NK-92 (cell line): ENCODE measurements around the gene ELF5.

Experiments used
- DNase-seq: peaks from one replicate; lab custom pipeline; 2025; ENCODE audit not compliant: unreplicated experiment; lab: John Stamatoyannopoulos, UW

The ELF5 gene

DNA sequence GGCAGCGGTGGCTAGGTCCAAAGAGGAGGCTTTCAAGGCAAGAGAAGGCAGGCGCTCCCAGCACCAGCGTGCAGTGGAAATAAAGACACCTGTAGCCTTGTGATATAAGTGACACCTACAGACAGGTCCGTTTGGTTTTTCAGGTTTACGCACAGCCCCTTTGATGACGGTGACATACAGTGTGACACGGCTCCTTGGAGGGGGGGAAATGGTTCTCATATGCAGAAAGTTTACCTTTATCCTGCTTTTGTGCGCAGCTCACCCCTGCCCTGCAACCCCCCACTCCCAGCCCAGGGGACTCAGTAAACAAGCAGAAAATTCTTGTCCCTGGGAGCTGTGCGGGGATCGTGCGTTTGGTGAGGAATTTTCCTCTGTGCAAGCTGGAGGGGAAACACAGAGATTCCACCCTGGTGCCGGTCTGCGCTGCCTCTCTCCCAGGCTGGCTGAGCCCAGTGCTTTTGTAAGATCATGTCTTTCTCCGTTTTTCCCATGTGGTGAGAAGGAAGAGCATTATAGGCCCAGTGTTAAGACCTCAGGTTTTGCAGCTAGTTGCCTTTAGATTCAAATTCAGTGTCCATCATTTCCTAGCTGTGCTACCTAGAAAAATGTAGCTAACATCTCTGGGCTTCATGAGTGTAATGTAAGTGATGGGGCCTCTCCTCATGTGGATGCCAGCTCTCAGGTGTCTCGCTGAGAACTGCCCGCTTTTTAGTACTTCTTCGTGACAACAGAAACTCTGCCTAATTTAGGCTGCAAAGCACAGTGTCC, at the start of gene ELF5:
TSS of gene ELF5 (minus strand) at position 113 of the 768 bp plus-strand sequence. CDS start 8,045 bp downstream, outside the sequence.
- DNase-seq: no peak

DNA sequence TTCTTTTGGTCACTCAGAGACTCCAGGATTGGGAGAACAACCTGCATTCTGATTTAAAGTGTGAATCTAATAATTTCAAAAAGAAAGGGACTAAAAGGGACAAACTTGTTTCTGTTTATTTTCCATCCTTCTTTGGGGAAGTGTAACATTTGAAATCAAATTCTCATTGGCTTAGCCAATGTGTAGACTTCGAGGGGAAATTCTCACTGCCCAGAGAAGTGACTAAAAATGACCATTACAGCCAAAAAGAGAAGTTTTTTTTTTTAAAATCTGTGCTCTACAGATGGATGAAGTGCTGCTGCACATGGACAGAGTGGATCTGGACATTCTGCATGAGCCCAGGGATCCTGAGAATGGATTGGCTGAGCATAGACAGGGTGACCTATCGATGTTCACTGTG, 49.4 kb upstream of the ELF5 start:
- no peak for DNase-seq

DNA sequence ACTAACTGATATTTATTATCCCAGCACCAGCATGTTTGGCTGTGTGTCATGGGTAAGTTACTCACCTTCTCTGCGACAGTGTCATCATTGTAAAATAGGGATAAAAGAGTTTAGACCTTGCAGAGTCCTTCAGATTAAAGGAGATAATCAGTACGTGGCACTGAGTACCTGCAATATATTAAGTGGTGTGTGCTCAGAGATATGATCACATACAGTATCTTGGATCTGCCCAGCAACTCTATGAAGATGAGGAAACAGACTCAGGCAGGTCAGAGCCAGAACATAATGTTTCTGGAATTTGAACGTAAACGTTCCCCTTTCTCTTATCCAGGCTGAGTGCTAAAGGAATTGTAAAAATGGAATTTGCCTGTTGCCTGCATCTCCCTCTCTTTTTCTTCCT, 46.9 kb upstream of the ELF5 start:
- no peak for DNase-seq

DNA sequence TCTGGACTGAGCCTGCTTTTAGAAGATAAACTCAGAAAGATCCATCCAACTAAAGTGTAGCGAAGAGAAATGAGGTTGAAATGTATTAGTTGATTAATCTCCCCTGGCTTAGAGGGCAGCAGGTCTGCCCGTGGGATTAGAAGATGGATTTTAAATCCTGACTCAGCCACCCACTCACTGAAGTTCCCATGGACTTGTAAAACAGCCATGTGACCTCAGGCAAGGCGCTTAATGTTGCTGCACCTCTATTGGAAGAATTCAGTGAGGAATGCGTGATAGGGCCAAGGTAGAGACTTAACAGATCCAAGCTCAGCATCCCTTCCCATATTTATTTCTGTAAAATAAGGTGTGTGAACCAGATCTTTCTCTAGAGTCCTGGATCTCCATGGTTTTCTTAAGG, 45.1 kb upstream of the ELF5 start:
- DNase-seq: no peak

DNA sequence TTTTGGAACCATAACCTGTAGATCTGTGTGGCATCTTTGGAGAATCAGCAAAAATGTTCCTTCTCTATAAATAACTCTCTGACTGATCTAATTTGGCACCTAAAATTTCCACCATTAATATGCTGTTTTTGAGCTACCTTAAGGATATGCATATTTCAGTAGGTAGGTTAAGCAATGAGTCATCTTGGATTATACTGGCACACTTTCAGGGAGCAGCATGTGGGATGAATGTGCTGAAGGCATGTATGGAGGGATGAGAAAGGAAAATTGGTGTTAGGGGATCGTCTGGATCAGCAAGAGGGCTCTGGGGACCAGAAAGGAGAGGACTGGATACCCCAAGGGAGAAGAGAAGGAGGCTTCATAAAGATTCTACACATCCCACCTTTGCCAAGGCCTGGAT, 44.6 kb upstream of the ELF5 start:
- no peak for DNase-seq

DNA sequence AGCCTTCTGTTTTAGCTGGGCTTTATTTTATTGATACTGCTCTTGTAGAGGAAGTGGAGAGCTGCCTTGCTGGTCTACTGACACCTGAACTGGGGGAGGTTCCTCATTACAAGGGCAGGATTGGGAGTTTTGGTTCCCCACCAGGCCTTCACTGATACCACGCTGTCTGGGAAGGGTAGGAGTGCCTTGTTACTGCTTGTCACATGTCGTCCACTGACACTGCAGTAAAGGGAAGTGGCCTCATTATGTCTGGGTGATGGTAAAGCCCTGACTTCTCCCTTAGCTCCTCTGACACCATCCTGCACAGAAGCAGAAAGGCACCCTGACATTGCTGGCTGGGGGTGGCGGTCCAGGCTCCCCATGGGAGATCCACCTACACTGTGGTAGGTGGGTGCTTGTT, 38.7 kb upstream of the ELF5 start:
- no peak for DNase-seq

DNA sequence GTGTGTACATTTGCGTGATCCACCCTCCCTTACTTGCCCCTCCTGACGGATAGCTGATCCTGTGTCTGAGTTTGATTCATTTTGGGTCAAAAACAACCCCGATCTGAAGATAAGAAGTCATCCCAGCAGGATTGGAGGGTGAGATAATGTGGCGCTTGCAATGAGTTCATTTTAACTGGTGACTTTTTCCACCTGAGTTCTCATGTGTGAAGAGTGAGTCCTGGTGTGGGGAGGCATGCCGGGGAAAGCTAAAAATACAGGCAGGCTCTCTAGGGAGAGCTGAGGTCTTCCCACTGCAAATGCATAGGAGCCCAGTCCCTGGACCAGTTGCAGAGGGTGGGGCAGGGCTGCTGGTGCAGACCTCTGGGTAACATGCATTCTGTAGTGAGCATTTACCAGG, 35.7 kb upstream of the ELF5 start:
- no peak for DNase-seq

DNA sequence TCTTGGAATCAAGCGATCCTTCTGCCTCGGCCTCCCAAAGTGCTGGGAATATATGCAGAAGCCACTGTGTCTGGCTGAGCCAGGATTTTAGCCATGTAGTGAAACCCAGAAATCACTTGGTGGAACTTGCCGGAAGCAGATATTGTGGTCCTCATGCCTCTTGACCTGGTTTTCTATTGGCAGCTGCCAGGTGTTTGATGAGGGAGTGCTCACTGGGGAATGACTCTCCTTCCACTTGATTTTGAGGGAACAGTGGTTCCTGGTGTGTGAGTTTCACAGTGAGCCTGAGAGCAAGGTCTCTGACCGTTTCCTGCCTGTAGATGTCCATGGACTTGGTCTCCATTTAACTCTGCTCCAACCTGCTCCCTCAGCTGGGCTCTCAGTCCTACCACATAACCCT, 34.7 kb upstream of the ELF5 start:
- DNase-seq: no peak

DNA sequence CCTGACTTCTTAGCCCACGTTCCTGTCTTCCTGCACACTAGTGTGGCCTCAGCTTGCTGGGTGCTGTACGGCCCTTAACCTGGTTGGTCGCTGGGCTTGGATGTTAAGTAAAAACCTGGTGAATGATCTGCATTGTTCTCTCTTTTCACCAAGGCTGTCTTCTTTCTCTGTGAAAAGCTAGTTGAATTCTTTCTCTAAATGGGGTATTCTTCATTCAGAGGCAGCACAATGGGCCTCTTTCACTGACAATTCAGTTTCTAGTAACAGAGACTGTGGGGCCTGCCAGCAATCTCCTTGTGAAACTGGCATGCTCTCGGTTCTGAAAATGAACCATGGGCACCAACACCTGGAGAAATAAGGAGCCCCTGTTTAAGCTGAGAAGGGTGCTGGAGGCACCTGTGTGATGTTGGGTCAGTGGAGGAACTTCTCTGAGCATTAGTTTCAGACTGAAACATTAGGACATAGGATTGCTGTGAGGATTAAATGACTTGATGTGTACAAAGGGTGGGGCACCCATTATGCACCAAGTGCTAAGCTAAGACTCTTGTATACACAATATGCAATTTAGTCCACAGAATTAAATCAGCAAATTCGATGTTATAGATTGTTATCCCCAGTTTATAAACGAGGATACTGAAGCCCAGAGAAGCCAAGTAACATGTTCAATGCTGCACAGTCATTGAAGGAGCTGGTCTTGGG, 33.1 kb upstream of the ELF5 start:
- DNase-seq: no peak

DNA sequence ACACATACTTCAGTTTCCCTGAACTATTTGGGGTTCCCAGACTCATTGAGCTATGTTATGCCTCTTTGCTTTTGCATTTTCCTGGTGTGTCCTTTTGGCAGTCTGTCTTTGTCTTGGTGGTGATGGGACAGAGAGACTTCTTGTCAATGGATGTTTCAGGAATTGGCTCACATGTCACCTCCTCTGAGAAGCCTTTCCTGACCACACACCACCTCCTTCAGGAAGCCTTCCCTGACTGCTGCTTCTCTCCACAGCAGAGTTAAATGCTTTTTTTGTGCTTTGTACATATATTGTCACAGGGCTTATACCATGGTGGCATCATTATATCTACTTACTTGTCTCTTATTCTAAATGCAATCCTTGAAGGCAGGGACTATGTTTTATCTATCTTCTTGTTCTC, 28.5 kb upstream of the ELF5 start:
- DNase-seq: no peak

GRCh38 chr11:34540870-34541269, 27.3 kb upstream of the ELF5 start:
- DNase-seq: no peak

DNA sequence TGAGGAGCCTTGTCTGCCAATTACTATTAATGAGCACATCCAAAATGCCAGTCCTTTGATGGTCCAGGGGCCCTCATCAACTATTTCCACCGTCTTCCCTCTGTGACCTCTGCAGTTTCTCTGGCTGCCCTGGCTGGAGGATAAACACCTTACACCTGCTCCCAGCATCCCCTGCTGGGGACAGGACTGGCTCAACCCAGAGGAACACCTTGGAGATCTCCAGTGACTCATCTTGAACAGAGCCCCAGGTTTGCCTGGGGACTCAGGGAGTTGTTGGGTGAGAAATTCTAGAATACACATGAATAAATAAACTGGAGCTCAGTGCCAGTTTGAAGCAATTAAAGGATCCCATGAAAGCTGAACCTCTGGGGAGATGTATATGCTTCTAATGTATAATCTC, 24.0 kb upstream of the ELF5 start:
- DNase-seq: no peak

DNA sequence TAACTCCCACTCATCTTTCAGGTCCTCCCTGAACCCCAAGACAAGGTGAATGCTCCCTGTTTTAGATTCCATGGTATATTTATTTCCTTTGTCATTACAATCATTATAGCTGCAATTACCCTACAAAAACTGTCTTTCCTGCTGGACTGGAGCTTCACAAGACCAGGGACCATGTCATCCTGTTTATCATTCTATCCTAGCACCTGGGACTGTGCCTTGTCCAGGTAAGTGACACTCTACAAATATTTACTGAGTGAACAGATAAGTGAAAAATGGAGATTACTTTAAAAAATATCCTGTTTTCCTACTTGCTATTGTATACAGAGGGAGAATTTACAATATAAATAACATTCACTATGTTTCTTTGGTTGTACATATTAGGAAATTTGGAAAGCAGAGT, 22.5 kb upstream of the ELF5 start:
- no peak for DNase-seq

DNA sequence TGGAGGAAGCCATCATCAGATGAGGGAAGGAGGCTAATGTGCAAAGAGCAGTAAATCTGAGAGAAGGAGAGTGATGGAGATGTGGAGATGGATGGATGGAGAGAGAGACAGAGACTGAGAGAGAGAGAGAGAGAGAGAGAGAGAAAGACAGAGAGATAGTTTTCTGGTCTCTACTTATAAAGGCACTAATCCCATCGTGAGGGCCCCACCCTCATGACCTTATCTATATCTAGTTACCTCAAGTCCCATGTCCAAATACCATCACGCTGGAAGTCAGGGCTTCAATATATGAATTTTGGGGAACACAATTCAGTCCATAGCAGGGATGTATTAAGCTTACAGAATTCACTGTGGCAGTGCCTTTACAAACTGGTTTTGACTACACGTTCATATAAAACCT, 21.2 kb upstream of the ELF5 start:
- no peak for DNase-seq

DNA sequence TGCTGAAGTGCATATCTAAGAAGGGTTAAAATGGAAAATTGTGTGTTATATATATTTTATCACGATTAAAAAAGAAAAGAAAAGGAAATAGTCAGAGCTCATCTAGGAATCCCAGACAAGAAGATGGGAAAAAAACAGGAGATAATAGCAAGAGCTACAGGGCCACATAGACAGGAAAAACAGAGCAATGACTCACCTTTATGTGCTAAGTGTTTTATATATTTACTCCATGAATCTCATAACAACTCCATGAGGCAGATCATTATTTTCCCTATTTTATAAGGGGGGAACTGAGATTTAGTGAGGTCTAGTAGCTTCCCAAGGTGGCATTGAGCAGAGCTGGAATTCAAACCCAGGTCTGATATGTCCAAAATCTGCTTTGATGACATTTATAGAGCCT, 18.1 kb upstream of the ELF5 start:
- no peak for DNase-seq

DNA sequence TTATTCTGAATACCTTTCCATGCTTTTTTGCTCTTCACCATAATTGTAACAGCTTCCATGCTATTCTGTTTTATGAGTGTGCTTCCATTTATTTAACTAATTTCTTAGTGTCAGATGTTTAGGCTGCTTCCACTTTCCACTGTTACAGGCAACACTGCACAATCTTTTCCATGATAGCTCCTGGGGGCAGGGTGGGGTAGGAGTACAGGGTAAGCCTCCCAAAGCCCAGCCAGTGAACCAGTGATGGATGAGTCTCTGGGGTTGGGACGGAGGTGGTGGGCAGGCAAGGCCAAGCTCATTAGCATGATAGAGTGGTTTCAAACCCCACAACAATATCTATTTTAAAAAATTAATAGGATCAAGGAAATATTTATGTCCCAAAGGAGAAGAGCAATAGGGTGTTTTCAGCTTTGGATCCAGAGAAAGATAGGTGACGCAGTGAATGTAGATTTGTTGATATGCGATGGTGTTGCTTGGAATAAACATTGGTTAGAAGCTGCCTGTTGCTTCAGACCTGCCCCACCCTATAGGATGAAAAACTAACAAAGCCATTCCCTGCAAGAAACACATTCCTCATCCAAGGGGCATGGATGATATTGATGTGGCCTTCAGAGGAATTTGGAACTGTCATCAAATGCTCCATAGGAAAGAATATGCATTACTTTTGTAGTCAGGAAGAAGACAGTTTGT, 17.1 kb upstream of the ELF5 start:
- DNase-seq: no peak

- DNase-seq: no peak
These were observed 16.0 kb upstream of the ELF5 start for GRCh38 chr11:34529643-34530042.

- no peak for DNase-seq
These were observed 14.5 kb upstream of the ELF5 start for GRCh38 chr11:34528072-34528471.

- no peak for DNase-seq
These were observed 12.5 kb upstream of the ELF5 start for GRCh38 chr11:34525888-34526657.

DNA sequence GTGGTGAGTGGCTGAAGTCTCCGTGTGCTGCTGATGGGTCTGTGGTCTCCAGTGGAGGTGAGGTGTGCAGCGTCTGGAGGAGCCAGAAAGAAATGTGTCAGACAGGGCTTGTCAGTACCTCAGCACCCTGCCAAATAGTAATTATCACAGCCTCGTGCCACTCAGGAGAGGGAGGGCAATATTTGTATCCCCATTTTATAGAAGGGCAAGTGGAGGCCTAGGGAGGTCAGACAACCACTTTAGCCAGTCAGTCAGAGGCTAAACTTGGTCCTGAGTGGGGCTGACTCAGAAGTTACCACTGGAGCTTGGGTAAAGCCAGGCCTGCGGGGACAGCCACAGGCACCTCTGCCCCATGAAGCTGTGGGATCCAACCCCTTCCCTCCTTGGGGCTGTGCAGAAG, 11.5 kb upstream of the ELF5 start:
- no peak for DNase-seq

GRCh38 chr11:34524696-34525095, 11.1 kb upstream of the ELF5 start:
- no peak for DNase-seq
